HG02759 (cell line): ENCODE results near the gene RERE.

Source experiments
- ATAC-seq: cut with Tn5 transposase; IDR thresholded peaks from one replicate; pipeline ENCODE4 v1.9.1; 2021; ENCODE audit warnings: mild to moderate bottlenecking, moderate library complexity; ENCODE audit not compliant: unreplicated experiment

The RERE gene

GRCh38 chr1:8721679-8722324 lies 95.6 kb downstream of the RERE start:
- no peak for ATAC-seq

GRCh38 chr1:8720347-8720746 lies 97.1 kb downstream of the RERE start:
- no peak for ATAC-seq

- ATAC-seq: no peak
These were observed 98.5 kb downstream of the RERE start for GRCh38 chr1:8718850-8719361.

DNA sequence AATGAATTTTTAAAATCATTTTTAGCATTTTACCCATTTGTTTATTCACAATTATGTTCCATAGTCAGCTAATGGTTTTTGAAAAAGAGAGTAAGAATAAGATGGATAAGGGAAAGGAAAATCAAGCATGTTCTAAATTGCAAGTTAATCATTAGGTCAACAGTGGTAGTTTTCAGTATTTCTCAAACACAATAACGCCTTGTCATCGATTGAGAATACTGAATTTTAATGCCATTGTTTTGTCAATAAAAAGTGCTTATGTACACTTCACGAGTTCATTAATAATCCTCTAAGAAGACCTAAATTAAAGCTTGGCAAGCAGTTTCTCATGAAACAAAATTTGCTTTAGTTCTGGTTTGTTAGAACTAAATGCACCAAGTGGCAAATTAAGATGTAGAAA lies 100.3 kb downstream of the RERE start:
- no peak for ATAC-seq

- ATAC-seq: no peak
These were observed 101.2 kb downstream of the RERE start for GRCh38 chr1:8716238-8716637.

DNA sequence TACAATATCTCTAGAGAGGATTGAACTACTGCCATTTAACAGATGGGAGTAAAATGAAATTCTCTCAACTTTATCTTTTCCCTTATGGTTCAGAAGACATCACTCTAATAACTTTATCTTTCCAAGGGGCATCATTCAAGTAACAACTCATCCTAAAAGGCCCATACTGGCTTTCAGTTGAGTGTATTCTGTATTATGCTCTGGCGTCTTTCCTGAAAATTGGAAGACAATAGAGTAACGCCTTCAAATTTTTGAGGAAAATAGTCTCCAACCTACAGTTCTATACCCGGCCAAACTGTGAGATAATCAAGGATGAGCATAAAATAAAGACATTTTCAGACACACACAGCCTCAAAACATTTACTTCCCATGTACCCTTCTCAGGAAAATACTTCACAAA lies 103.3 kb downstream of the RERE start:
- no peak for ATAC-seq

DNA sequence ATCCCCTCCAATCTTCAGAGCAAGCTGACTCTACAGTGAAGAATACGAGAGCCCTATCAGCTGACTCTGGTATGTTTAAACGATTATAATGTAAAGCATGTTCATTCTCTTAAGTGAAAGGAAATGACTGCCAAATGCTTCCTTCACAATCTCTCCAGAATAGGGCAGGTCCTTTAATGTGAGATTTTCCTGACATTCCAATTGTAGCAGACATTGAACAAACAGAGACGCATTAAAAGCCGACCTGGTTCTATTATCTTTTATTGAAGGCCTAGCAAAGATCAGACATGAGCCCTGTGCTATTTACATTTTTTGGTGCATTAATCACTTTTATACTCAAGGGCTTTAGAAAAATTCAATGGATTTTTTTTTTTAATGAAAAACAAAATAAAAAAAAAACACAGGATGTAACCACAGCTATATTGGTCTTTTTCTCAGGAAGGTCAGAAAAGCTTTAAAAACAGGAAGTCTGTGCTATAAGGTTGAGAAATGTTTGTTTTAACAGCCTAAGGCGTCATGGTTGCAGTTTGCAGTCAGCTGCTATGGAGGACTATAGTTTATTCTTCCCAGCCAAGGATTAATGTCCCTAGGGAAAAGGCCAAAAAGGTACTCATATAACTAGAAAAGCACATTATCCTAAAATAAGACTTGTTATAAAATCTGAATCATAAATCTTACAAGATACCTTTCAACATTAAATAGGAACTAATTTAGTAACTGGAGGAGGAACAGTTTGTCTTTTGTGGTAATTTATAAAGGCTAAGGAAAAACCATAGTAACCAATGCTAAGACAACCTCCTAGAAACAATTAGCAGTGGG lies 104.8 kb downstream of the RERE start:
- ATAC-seq: no peak

GRCh38 chr1:8711873-8712412 lies 105.5 kb downstream of the RERE start:
- ATAC-seq: no peak

DNA sequence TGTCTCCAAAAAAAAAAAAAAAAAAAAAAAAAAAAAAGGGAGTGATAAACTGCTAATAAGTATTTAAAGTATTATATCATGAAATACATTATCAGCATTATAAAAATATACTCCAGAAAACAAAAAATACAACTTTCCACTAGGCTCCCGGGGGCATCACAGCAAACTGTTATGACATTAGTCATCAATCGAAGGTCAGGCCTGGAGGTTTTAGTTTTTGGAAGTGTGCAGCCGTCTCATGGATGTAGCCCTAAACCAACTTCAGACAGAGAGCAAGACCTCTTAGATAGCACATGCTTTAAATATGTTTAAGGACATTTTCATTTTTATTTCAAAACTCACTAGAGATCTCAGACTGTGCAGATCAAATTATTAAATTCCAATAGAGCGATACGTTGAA lies 106.3 kb downstream of the RERE start:
- ATAC-seq: no peak

- ATAC-seq: no peak
These were observed 109.2 kb downstream of the RERE start for GRCh38 chr1:8708259-8708658.

- ATAC-seq: no peak
These were observed 110.4 kb downstream of the RERE start for GRCh38 chr1:8706995-8707396.

GRCh38 chr1:8706291-8706690 lies 111.1 kb downstream of the RERE start:
- ATAC-seq: no peak

DNA sequence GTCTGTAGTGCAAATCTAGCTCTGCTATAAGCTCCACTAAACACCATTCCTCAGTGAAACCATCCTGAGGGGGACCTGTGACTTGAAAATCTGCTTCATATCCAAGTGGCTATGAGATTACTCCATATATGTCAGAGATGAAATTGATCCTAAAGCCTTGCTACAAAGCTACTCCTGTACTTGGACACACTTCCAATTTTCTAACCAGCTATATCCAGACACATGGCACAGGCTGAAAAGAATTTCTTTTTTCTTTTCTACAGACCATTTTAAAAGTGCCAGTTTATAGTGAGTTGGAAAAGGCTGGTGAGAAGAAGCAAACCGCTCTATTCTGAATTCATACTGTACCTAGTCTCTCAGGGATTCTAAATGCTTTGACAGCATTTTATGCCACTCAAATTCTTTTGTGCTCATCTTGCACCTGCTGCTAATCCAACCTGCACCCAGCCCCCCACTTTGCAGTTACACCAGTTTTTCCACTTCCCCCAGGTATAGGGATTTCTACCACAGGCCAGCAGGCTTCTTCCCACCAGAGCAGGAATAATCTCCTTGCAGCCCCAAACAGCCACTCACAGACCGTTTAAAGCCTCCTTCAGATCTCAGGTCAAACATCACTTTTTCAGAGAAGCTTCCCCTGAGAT lies 112.5 kb downstream of the RERE start:
- ATAC-seq: no peak

- peak; percentile 77 for ATAC-seq
These were observed 114.3 kb downstream of the RERE start for GRCh38 chr1:8702850-8703810.

GRCh38 chr1:8702472-8702849 lies 115.0 kb downstream of the RERE start:
- no peak for ATAC-seq

- ATAC-seq: no peak
These were observed 115.5 kb downstream of the RERE start for GRCh38 chr1:8701794-8702471.

GRCh38 chr1:8699679-8700078 lies 117.8 kb downstream of the RERE start:
- ATAC-seq: no peak

DNA sequence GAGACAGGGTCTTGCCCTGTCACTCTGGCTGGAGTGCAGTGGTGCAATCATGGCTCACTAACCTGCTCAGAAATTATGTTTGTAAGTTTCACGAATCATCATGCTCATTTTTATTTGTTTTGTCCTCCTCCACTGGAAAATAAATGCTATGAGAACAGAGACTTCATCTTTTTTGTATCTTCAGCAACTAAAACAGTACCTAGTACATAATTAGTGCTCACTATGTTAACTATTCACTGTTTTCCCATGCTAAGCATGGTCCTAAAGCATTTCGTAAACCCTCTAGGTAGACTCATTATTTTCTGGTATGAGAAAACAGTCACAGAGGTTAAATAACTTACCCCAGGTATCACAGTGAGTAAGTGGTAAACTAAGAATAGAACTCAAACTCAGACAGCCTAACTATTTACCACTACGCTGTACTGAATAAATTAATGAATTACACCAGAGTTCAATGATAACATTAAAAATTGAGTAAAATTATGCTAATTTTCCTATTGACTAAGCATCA lies 118.4 kb downstream of the RERE start:
- no peak for ATAC-seq

- no peak for ATAC-seq
These were observed 119.3 kb downstream of the RERE start for GRCh38 chr1:8698012-8698630.
